Mesothelial cell of epicardium (in vitro differentiated cells): ENCODE results near the gene ESX1. TPM values are rescaled to one million over a fixed set of nuclear protein-coding genes. Genes with fewer than 3 reads are reported as not detected.
"Not testable (repeated sequence)": the region's sequence is repeated elsewhere in the genome, so short reads cannot be mapped to it uniquely, and the experiment has no call there.

Source experiments
- DNase-seq, 2 experiments: peaks; one replicate each; pipeline ENCODE4 v3.0.0; 2021; ENCODE audit warnings: low spot score in 2 of 2; ENCODE audit not compliant: unreplicated experiment in 2 of 2
- H3K27ac Mint-ChIP-seq: 2 replicates; pipeline ENCODE4 v1.8.0; 2021; ENCODE audit warnings: mixed read lengths
- H3K27me3 Mint-ChIP-seq: 2 replicates; pipeline ENCODE4 v1.8.0; 2021; ENCODE audit warnings: low read depth, mixed read lengths
- H3K36me3 Mint-ChIP-seq: 2 replicates; pipeline ENCODE4 v1.8.0; 2021; ENCODE audit warnings: mixed read lengths
- H3K4me1 Mint-ChIP-seq: 2 replicates; pipeline ENCODE4 v1.8.0; 2021; ENCODE audit warnings: mixed read lengths
- H3K4me3 Mint-ChIP-seq: 2 replicates; pipeline ENCODE4 v1.8.0; 2021; ENCODE audit warnings: mild to moderate bottlenecking, moderate library complexity, mixed read lengths
- H3K9me3 Mint-ChIP-seq: 2 replicates; pipeline ENCODE4 v1.8.0; 2021; ENCODE audit warnings: mixed read lengths
- total RNA-seq: library from RNA; stranded (reverse); gene quantifications from 3 replicates; pipeline ENCODE4 v1.2.1, GENCODE V29; 2021
- TF ChIP-seq, protein P1 (sequence below): fragments of 200-600 bp; sonication (generic); IDR thresholded peaks from one replicate; pipeline ENCODE4 v1.5.0; 2021; ENCODE audit warnings: antibody characterized with exemption; ENCODE audit not compliant: unreplicated experiment

Gene ESX1
- total RNA-seq, 1 donor from 2014 or later = not detected

DNA sequence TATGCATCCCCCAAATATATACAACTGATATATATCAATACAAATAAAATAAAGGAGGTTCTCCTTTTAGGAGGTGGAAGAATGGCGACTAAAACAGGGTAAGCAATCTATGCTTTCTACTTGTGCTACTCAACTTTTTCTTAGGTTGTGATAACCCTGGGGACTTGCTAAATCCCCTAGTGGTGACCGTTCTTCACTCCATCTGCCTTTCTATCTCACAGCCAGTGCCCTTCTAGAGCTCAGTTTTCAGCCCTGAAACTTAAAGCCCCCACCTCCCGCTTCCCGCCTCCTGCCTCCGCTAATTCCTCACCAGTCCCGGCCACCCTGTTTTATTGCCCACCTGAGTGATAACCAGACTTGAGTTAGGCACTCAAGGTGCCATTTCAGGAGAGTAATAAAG, 15.5 kb upstream of the ESX1 start:
- peaks cover 64% of the 10 kb centered on the region for H3K27me3 Mint-ChIP-seq
- H3K4me3 Mint-ChIP-seq = no peak overlapping the region
- H3K9me3 Mint-ChIP-seq = peaks cover 8% of the 10 kb centered on the region
- TF ChIP-seq, protein P1, sequence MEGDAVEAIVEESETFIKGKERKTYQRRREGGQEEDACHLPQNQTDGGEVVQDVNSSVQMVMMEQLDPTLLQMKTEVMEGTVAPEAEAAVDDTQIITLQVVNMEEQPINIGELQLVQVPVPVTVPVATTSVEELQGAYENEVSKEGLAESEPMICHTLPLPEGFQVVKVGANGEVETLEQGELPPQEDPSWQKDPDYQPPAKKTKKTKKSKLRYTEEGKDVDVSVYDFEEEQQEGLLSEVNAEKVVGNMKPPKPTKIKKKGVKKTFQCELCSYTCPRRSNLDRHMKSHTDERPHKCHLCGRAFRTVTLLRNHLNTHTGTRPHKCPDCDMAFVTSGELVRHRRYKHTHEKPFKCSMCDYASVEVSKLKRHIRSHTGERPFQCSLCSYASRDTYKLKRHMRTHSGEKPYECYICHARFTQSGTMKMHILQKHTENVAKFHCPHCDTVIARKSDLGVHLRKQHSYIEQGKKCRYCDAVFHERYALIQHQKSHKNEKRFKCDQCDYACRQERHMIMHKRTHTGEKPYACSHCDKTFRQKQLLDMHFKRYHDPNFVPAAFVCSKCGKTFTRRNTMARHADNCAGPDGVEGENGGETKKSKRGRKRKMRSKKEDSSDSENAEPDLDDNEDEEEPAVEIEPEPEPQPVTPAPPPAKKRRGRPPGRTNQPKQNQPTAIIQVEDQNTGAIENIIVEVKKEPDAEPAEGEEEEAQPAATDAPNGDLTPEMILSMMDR = no peak
- H3K27ac Mint-ChIP-seq = no peak overlapping the region
- H3K4me1 Mint-ChIP-seq = no peaks in the 10 kb centered on the region
- no peaks in the 10 kb centered on the region for H3K36me3 Mint-ChIP-seq
- DNase-seq = no peak

DNA sequence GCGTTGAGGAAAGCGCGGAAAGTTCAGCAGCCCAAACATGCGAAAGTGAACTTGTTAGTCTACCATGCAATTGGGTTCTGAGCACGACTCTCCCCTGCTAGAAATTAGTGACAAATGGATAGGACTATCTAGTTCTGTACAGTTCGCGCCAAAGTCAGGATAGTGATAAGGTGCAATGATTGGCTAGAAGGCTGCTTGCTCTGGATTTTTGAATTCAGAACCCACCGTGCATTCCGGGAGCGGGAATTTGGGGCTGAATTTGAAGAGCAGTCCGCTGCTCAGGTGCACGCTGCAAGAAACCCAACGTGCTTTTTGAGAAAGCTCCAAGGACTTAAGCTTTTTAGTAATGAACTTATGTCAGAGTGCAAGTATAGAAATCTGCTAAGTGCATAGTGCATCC, 732 bp upstream of the ESX1 start:
- Mint-ChIP-seq H3K9me3 (peaks cover 9% of the 10 kb centered on the region), H3K36me3 (no peaks in the 10 kb centered on the region), H3K4me3 (no peak overlapping the region), H3K27me3 (peaks cover 99% of the 10 kb centered on the region), H3K27ac (no peak overlapping the region), H3K4me1 (peaks cover 6% of the 10 kb centered on the region)
- no peak for DNase-seq
- TF ChIP-seq, protein P1 = no peak

DNA sequence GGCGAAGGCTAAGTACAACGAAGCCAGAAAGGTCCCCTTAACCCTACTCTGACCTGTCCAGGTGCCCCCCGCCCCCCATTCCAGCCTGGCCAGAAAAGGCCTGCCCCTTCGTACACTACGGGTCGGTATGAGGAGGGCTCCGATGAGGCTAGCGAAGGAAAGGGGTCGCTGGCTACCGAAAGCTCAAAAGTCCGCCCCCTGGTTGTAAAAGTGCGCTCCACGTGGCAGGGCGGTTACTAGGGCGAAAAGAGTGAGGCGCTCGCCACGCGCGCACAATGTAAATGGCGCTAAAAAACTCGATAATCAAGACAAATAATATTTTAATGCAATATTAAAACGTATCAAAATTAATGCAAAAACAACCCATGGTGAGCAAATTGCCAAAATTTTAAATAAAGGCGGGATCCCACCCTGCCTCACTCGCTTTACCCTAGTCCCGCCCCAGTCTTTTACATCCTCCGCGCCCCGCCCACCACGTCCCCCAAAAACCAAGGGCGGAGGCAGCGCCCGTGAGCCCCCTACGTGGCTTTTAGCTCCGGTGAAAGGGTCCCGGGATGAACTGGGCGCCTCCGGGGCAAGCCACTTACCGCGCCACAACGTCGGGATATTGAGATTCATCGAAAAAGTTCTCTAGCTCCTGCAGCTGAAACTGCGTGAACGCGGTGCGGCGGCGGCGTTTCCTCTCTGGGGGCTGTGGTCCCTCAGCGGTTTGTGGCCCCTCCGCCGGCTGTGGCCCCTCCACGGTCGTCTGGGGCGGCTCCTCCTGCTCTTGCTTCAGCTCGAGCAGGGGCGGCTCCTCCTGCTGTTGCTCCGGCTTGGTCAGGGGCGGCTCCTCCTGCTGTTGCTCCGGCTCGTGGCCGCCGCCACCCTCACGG, 929 bp downstream of the ESX1 start:
- no peak overlapping the region for H3K27ac Mint-ChIP-seq
- TF ChIP-seq, protein P1 = no peak
- peak overlapping the region; percentile 51 for H3K4me3 Mint-ChIP-seq
- H3K4me1 Mint-ChIP-seq = peaks cover 6% of the 10 kb centered on the region
- H3K9me3 Mint-ChIP-seq = peaks cover 2% of the 10 kb centered on the region
- H3K36me3 Mint-ChIP-seq = no peaks in the 10 kb centered on the region
- peaks cover 95% of the 10 kb centered on the region for H3K27me3 Mint-ChIP-seq
- no peak for DNase-seq

DNA sequence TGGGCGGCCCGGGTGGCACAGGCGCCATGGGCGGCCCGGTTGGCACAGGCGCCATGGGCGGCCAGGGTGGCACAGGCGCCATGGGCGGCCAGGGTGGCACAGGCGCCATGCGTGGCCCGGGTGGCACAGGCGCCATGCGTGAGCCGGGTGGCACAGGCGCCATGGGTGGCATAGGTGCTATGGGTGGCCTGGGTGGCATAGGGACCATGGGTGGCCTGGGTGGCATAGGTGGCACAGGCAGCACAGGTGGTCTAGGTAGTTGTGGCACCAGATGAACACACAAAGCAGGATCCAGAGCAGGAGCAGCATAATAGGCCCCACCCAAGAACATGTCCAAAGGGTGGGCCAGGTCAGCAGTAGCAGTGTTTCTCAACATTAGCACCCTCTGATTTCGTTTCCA, 4.3 kb downstream of the ESX1 start:
- DNase-seq = no peak
- peaks cover 6% of the 10 kb centered on the region for H3K9me3 Mint-ChIP-seq

DNA sequence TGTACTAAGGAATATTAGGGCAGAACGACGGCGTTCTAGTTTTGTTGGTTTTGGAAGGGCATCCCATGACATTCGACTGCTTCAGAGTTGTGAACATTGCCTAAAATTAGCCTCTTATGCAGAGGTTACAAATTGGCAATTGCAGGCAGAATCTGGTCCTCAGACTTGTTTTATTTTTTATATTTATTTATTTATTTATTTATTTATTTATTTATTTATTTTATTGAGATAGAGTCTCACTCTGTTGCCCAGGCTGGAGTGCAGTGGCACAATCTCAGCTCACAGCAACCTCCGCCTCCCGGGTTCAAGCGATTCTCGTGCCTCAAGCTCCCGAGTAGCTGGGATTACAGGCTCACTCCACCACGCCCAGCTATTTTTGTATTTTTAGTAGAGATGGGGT, 24.7 kb downstream of the ESX1 start:
- not testable (repeated sequence) for H3K4me3 Mint-ChIP-seq, H3K36me3 Mint-ChIP-seq, H3K27me3 Mint-ChIP-seq, DNase-seq, H3K27ac Mint-ChIP-seq, H3K4me1 Mint-ChIP-seq
- peaks cover 20% of the 10 kb centered on the region for H3K9me3 Mint-ChIP-seq

More for the DNA sequence above, 4.3 kb downstream of the ESX1 start:
- Mint-ChIP-seq H3K27ac (no peak overlapping the region), H3K27me3 (peaks cover 93% of the 10 kb centered on the region), H3K4me3 (no peak overlapping the region), H3K36me3 (no peaks in the 10 kb centered on the region), H3K4me1 (peaks cover 6% of the 10 kb centered on the region)
- TF ChIP-seq, protein P1 = no peak

DNA sequence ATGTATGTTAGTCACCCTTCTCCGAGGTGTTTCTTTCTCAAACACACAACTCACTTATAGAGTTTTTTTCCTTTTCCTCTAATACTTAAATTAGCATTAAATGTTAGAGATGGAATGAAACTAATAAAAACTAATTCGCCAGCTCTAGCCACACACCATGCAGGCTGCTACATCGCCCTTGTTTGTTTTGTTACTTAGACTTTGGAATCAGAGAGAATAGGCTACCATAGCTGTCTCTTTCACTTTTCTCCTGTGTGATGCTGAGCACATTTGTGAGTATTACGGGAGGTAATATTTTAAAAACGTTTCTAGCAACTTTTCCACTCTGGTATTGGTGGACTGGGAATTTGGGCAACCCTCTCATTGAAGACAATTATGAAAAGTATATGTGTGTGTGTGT, 43.5 kb downstream of the ESX1 start:
- DNase-seq = no peak
- Mint-ChIP-seq H3K27ac (no peak overlapping the region), H3K4me3 (no peak overlapping the region), H3K9me3 (peaks cover 27% of the 10 kb centered on the region), H3K4me1 (no peaks in the 10 kb centered on the region), H3K36me3 (no peaks in the 10 kb centered on the region), H3K27me3 (peaks cover 13% of the 10 kb centered on the region)
- TF ChIP-seq, protein P1 = no peak
